IMR-90 (cell line): ENCODE measurements around the gene GOLGA6A.
A peak's percentile ranks its signal among the peaks of the same experiment; 100 is the strongest.

Experiments used
- BHLHE40 ChIP-seq: fragments of 150-350 bp; IDR thresholded peaks from 2 replicates; pipeline ENCODE4 v1.6.1; 2016; ENCODE audit warnings: mild to moderate bottlenecking, low read depth, low read length
- CEBPB ChIP-seq: IDR thresholded peaks from 2 replicates; pipeline ENCODE4 v1.6.1; 2012; ENCODE audit warnings: low read depth, low read length, improper control_type of control experiment
- CHD1 ChIP-seq: IDR thresholded peaks from 2 replicates; pipeline ENCODE4 v1.6.1; 2012; ENCODE audit warnings: low read depth, low read length, improper control_type of control experiment
- CTCF ChIP-seq: conservative IDR thresholded peaks from 2 replicates; pipeline ENCODE4 v1.5.1; 2012; ENCODE audit warnings: mild to moderate bottlenecking, low read depth, low read length, improper control_type of control experiment
- ELK1 ChIP-seq: fragments of 150-350 bp; IDR thresholded peaks from 2 replicates; pipeline ENCODE4 v1.6.1; 2016; ENCODE audit warnings: low read depth, mild to moderate bottlenecking, low read length, moderate library complexity, borderline replicate concordance
- FOS ChIP-seq: fragments of 150-350 bp; IDR thresholded peaks from 2 replicates; pipeline ENCODE4 v1.6.1; 2016; ENCODE audit warnings: low read depth, low read length
- MAZ ChIP-seq: IDR thresholded peaks from 2 replicates; pipeline ENCODE4 v1.6.1; 2012; ENCODE audit warnings: low read depth, mild to moderate bottlenecking, low read length, improper control_type of control experiment, moderate library complexity, borderline replicate concordance
- MXI1 ChIP-seq: IDR thresholded peaks from 2 replicates; pipeline ENCODE4 v1.6.1; 2012; ENCODE audit warnings: low read depth, mild to moderate bottlenecking, low read length, moderate library complexity, borderline replicate concordance
- POLR2A ChIP-seq: IDR thresholded peaks from 2 replicates; pipeline ENCODE4 v1.6.1; 2012; ENCODE audit warnings: mild to moderate bottlenecking, low read depth, low read length
- RAD21 ChIP-seq: IDR thresholded peaks from 2 replicates; pipeline ENCODE4 v1.6.1; 2012; ENCODE audit warnings: low read length, improper control_type of control experiment
- RFX5 ChIP-seq: IDR thresholded peaks from 2 replicates; pipeline ENCODE4 v1.8.0; 2012; ENCODE audit warnings: low read depth, mild to moderate bottlenecking, low read length, moderate library complexity
- SMC3 ChIP-seq: fragments of 150-350 bp; IDR thresholded peaks from 2 replicates; pipeline ENCODE4 v1.6.1; 2016; ENCODE audit warnings: low read depth, mild to moderate bottlenecking, antibody characterized with exemption, low read length, moderate library complexity

GRCh38 chr15:74127255-74127953 is 45.1 kb upstream of the GOLGA6A start:
- TF ChIP-seq CTCF = peak; percentile 99
- TF ChIP-seq CHD1 = no peak
- no peak for TF ChIP-seq ELK1
- no peak; the same call in 1 of the 2 replicates for TF ChIP-seq MAZ
- TF ChIP-seq FOS = no peak
- TF ChIP-seq SMC3 = peak; percentile 100
- TF ChIP-seq POLR2A = 0 out of 2 replicates have a peak, but pooled peaks have one; percentile 37
- no peak for TF ChIP-seq RFX5
- no peak for TF ChIP-seq MXI1
- TF ChIP-seq BHLHE40 = no peak
- peak; percentile 99 for TF ChIP-seq RAD21
- no peak for TF ChIP-seq CEBPB
